Kidney capillary endothelial cell (primary cell): ENCODE results near the gene CNST.
"Not testable (repeated sequence)": the region's sequence is repeated elsewhere in the genome, so short reads cannot be mapped to it uniquely, and the experiment has no call there.

Experiments used
- DNase-seq: peaks from one replicate; pipeline ENCODE4 v3.0.0-alpha.2; 2018; ENCODE audit warnings: low spot score

CNST gene

GRCh38 chr1:246587032-246587431 is 20.8 kb downstream of the CNST start:
- no peak for DNase-seq

DNA sequence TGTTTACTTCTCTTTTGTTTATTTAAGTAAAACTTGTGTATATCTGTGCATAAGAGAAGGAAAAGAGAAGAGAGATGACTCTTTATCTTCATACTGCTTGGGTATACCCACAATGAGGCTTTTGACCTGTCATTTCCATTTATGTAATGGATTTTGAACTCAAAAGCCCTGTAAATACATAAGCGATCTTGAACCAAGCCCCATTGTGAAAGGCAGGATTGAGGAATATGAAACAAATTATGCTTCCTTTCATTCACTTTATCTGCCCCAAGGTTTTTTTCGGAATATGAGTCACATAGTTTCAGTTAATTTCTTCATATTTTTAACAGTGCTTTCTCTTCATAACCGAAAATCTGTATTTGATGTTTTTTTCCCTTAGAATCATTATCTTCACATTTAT is 21.4 kb downstream of the CNST start:
- peak; percentile 35 for DNase-seq

DNA sequence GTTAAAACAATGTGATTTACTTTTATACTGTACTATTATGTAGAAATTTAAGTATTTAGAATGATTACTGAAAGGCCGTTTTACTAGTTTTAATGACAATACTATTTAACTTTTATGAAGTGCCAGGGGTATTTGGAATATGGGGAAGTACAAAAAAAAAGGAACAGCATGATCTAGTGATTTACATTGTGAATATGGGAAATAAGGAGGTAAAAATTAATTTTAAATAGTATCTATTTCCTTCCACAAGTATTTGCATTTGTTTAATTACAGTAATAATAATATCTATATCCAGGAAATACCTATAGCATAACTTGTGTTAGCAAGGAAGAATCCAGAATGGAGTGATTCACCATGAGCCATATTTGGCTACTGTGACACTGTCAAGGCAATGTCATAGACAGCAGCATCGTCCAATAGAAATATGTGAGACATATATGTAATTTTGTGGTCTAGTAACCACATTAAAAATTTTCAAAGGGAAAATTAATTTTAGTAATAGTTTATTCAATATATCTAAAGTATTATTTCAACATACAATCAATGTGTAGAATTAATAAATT is 22.0 kb downstream of the CNST start:
- DNase-seq, result peak; percentile 83

- not testable (repeated sequence) for DNase-seq
These were observed 23.7 kb downstream of the CNST start for GRCh38 chr1:246589919-246590318.

GRCh38 chr1:246591047-246591446 is 24.8 kb downstream of the CNST start:
- DNase-seq, result no peak

DNA sequence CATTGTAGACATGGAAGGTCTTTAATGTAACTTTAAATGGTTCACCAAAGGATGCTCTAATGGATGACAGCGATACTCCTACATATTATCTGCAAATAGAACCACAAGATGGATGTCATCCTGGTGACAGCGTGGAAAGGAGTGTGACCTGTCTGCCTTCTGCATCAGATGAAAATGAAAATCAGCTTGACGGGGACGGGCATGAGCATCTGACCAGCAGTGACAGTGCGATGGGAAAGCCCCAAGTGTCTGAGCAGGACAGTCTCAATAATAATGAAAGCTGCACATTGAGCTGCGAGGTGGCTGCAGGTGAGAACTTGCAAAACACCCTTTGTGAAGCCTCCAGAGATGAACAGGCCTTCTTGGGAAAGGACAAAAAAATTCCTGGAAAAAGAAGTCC is 25.2 kb downstream of the CNST start:
- no peak for DNase-seq

GRCh38 chr1:246591958-246592357 is 25.7 kb downstream of the CNST start:
- no peak for DNase-seq

DNA sequence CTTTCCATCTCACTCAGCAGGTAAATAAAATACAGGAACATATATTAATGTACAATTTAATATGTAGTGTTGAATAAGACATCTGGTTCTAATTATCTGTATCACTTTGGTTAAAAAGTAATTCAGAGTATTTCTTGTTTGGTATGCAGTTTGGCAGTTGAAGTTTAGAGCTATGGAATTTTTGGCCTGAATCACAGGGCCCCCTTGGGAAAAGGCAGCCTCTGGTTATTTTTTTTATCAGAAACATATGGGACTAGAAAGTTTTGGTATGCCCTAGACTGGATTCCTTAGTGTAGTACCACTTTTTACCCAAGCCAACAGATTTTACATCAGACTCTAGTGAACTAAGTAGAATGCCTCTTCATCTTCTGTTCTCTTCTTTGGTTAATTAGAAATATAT is 26.4 kb downstream of the CNST start:
- DNase-seq, result no peak

DNA sequence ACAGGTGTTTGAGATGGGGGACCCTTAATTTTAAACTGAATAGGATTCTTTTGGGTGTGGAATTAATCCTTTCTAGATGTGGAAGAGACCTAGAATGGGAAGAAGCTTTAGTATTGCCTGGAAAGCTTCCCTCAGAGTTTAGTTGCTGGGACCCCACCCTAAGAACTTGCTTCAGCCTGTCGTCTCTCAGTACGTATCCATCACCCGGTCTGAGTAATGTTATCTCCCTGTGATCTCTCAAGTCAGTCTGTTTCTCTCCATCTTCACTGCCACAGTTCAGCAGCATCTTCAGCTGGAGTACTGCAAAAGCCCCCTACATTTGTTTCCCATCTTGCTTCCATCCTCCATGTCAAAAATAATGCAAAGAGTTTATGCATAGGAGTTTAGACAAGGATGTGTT is 28.9 kb downstream of the CNST start:
- no peak for DNase-seq

DNA sequence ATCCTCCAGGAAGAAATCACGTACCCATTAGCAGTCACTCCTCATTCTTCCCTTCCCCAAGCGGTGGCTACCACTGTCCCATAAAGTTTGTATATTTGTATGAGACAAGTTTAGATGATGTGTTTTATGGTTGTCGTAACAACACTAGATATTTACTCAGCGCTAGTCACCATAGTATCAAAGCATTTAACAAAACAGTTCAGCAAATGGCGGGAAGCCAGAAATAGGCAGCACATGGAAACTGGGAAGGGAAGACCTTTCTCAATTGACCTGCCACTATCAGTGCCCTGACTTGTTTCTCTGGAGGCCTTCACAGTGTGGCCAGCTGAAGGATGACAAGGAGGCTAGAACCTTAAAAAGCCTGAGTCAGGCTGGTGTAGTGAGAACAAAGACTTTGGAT is 31.1 kb downstream of the CNST start:
- no peak for DNase-seq

GRCh38 chr1:246597971-246598370 is 31.7 kb downstream of the CNST start:
- no peak for DNase-seq

GRCh38 chr1:246599315-246599714 is 33.1 kb downstream of the CNST start:
- DNase-seq, result no peak

DNA sequence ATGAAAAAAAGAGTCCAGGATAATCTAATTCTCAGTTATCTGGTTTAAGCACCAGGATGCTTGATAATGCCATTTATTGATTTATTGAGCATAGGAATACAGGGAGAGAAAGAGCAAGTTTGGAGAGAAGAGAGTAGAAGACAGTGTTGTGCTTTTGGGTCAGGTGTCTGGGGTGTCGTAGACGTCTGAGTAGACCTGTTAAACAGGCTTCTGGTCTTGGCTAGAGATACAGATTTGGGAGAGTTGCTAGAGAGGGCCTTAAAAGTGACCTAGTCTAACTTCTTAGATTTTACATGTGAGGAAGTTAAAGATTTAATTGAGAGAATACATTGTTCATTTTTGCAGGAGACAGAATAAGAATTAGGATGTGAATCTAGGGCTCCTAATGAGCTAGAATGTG is 34.3 kb downstream of the CNST start:
- DNase-seq, result no peak

DNA sequence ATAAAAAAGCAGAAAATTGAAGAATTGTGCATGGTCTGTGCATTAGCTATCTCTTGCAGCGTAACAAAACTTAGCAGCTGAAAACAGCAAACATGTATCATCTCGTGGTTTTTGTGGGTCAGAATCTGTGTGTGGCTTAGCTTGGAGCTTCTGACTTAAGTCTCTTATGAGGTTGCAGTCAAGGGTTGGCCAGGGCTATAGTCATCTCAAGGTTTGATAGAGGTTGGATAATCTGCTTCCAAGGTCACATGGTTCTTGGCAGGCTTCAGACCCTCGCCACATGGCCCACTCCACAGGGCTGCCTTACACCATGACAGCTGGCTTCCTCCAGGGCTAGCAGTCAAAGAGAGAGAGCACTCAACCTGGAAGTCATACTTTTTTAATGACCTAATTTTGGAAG is 35.9 kb downstream of the CNST start:
- DNase-seq, result no peak

GRCh38 chr1:246605231-246605630 is 39.0 kb downstream of the CNST start:
- not testable (repeated sequence) for DNase-seq

DNA sequence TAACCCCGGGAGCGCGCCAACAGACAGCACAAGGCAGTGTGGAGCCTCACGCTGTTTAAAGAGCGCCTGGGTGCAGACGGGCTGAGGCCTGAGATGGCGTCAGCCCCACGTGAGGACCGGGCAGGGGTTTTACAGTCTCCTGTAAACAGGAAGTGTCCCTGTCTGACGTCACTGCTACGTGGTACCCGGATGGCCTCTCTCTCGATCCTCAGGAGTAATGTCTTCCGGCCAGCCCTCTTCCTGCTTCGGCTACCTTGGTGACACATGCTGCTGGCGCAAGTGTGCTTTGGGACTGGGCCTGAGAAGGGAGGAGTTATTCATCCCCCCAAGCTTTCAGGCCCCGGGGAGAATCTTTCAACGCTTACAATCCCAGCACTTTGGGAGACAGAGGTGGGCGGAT is 41.2 kb downstream of the CNST start:
- peak; percentile 82 for DNase-seq

- DNase-seq, result peak; percentile 99
These were observed 42.5 kb downstream of the CNST start for GRCh38 chr1:246608616-246609376.

- no peak for DNase-seq
These were observed 43.4 kb downstream of the CNST start for GRCh38 chr1:246609632-246610031.

DNA sequence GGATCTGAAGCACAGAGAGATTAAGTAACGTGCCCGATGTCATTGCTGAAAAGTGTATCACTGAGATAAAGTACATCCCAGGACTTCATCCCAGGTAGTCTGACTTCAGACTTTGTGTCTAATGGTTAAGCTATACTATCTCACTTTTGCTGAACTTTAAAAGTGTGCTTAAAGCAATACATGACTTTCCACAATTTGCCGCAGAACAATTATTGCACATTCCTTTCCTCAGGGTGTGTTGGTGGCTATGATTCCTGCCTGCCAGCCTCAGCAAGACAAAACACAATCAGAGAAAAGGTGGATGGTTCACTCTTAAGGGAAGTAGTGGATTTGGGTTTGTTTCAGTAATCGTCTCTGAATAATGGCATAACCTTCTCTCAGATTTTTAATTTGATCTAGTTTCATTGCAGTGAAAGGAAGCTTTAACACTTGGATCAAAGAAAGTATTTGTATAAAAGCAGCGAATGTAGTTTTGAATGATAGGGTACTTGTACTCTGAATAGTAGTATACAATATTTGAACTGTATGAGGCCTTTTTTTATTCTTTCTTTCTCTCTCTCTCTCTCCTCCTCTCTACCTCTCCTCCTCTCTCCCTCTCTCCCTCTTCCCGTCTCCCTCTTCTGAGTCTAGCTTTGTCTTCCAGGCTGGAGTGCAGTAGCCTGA is 47.0 kb downstream of the CNST start:
- no peak for DNase-seq

DNA sequence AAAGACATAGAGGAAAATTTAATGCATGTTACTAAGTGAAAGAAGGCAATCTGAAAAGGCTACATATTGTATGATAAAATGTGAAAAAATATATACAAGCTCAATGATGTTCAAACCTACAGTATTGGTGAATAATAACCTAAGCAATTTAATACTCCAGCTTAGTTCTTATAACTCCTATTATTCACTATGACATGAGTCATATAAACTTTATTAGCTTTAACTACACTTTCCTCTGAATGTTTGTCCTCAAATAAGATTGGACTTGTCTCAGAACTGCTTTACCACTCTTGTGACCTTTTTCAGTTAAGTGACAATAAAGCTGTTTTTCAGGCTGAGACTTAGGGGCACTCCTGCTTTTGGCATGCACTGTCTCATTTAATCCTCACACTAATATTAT is 50.9 kb downstream of the CNST start:
- no peak for DNase-seq

DNA sequence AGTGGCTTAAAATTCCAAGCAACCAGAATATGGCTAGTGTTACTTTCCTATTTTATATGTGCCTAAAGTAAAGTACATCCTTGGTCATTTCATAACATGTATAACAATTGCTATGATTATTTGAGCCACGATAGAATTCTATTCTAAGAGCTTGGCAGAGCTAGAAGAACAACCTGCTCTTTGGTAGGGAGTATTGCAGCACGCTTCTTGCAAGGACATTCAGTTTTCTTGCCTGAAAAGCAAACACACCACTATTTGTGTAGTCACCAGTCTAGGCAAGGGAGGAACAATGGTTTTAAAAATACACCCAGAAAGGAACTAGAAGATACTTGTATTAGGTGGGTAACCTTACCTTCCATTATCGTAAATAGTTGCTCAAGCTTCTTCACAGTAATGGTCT is 51.5 kb downstream of the CNST start:
- DNase-seq, result no peak

DNA sequence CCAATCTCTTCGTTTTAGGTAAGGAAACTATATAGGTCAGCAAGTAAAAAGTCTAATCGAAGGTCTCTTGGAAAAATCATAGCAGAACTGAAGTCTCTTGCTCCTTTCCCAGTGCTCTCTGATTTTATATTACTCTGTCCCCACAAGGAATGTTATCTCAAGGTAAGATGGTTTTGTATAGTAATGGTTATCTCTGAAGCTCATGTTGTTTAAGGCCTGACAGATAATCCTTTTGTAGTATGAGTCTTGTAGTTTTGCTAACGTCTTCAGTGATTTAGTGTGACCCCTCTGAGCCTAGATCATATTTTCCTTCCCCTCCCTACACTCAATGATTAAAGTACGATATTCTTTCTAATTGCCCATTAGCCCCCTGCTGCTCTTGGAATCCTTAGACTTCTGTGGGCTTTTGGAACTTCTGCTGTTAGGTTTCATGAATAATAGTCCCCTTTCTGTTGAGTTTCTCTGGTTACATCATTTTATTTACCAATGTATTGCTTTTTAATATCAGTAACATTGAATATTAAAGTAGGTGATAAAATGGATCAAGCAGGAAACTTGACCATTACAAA is 52.1 kb downstream of the CNST start:
- no peak for DNase-seq

DNA sequence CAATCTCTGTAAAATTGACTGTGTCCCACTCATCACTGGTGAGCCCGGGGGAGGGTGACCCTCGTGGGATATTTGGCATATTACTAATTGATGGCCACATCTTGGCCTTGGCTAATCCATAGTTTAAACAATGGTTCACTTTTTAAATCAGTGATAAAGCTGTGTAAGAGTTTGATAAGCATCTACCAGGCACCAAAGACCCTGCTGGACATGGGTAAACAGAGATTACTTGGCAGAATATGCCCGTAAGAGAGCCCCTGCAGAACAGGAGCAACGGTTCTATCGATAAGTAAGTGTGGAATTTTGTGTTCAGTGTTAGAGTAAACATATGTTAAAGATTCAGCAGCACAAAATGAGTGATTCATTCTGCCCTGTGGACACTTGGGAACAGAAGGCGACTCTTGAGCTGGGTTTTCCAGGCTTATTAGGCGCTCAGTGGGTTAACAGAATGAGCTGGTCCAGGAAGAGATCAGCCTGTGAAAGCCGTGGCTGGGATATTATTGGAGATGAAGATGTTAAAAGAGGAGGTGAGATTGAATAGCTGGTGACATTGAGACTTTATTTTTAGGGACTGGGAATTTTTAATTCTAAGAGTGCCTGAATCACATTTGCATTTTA is 55.9 kb downstream of the CNST start:
- DNase-seq, result no peak
